Stimulated activated CD4-positive, alpha-beta T cell treated with anti-CD3 and anti-CD28 coated beads, Interleukin-4, amount 100 ng/mL, for 1 hour (primary cell): ENCODE data around the gene SKAP1.
"Not testable (repeated sequence)": the region's sequence is repeated elsewhere in the genome, so short reads cannot be mapped to it uniquely, and the experiment has no call there.

Experiments used
- DNase-seq: peaks from one replicate; pipeline ENCODE4 v3.0.0-alpha.2; 2020

The SKAP1 gene

GRCh38 chr17:48444516-48445247 lies 14.7 kb upstream of the SKAP1 start:
- no peak for DNase-seq

- no peak for DNase-seq
Observed at GRCh38 chr17:48443712-48444111, 13.7 kb upstream of the SKAP1 start.

GRCh38 chr17:48442819-48443218 lies 12.8 kb upstream of the SKAP1 start:
- DNase-seq: no peak

GRCh38 chr17:48441862-48442261 lies 11.8 kb upstream of the SKAP1 start:
- no peak for DNase-seq

- no peak for DNase-seq
Observed at GRCh38 chr17:48441231-48441711, 11.3 kb upstream of the SKAP1 start.

- no peak for DNase-seq
Observed at GRCh38 chr17:48440669-48441068, 10.7 kb upstream of the SKAP1 start.

- peak; percentile 24 for DNase-seq
Observed at GRCh38 chr17:48439875-48440505, 10.0 kb upstream of the SKAP1 start.

- no peak for DNase-seq
Observed at GRCh38 chr17:48439110-48439850, 9.3 kb upstream of the SKAP1 start.

- no peak for DNase-seq
Observed at GRCh38 chr17:48438516-48439061, 8.6 kb upstream of the SKAP1 start.

- DNase-seq: no peak
Observed at GRCh38 chr17:48433896-48434295, 3.9 kb upstream of the SKAP1 start.

- no peak for DNase-seq
Observed at GRCh38 chr17:48432820-48433775, 3.1 kb upstream of the SKAP1 start.

GRCh38 chr17:48429156-48429555 lies 858 bp downstream of the SKAP1 start:
- DNase-seq: peak; percentile 25

GRCh38 chr17:48427598-48427997 lies 2.4 kb downstream of the SKAP1 start:
- DNase-seq: peak; percentile 66

- no peak for DNase-seq
Observed at GRCh38 chr17:48426761-48427500, 3.1 kb downstream of the SKAP1 start.

- no peak for DNase-seq
Observed at GRCh38 chr17:48426019-48426665, 3.9 kb downstream of the SKAP1 start.

- not testable (repeated sequence) for DNase-seq
Observed at GRCh38 chr17:48422060-48422459, 8.0 kb downstream of the SKAP1 start.

GRCh38 chr17:48420823-48421222 lies 9.2 kb downstream of the SKAP1 start:
- no peak for DNase-seq

- no peak for DNase-seq
Observed at GRCh38 chr17:48416971-48417370, 13.0 kb downstream of the SKAP1 start.

GRCh38 chr17:48413613-48414405 lies 16.2 kb downstream of the SKAP1 start:
- no peak for DNase-seq

- no peak for DNase-seq
Observed at GRCh38 chr17:48412841-48413240, 17.2 kb downstream of the SKAP1 start.
